DMS53 (cell line): Measurements from ENCODE around the gene XCL1.

Experiments
- DNase-seq: peaks from one replicate; lab custom pipeline; 2025; lab: John Stamatoyannopoulos, UW

Gene XCL1

GRCh38 chr1:168605443-168605842, 29.0 kb downstream of the XCL1 start:
- DNase-seq, result no peak

- no peak for DNase-seq
These were observed 29.7 kb downstream of the XCL1 start for GRCh38 chr1:168606096-168606495.

GRCh38 chr1:168607872-168608428, 31.5 kb downstream of the XCL1 start:
- no peak for DNase-seq

DNA sequence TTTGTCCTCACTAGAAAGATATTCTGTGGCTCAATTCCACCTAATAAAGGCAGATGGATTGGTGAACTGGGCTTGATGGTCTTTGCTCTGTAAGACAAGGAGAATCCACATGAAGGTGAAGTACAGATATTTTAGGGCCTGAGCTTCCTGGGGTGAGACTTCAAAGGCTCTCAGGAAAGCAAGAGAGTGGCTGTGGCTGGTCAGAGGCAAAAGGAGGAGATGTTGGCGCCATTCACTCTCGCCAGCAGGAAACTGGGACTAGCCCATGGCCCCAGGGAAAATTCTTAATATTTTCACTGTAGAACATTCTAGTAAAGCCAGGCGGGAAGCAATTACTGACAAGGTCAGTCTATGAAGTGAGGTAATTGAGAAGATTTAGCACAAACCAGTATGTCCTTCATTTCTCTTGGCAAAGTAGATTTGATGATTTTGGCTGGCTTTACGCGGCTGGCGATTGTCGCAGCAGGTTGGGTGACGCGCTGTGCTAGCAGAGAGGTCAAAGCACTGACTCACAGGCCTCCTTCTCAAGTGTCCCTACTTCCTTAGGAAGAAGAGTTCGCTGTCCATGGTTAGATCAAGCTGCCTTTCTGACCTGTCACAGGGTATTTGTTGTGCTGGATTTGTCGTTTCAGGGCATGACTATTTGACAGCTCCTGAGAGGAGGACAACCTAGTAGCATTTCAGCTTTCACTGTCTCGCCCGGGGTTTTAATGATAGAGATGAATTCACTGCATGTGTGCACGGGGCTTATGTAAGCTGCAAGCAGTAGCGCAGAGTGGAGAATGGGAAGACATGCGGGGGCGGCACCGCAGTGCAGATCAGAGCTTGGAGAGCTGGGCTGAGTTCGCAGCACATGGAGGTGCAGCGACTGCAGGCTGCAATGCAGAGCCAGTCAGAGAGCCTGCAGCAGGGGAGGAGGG, 32.7 kb downstream of the XCL1 start:
- peak; percentile 15 for DNase-seq

DNA sequence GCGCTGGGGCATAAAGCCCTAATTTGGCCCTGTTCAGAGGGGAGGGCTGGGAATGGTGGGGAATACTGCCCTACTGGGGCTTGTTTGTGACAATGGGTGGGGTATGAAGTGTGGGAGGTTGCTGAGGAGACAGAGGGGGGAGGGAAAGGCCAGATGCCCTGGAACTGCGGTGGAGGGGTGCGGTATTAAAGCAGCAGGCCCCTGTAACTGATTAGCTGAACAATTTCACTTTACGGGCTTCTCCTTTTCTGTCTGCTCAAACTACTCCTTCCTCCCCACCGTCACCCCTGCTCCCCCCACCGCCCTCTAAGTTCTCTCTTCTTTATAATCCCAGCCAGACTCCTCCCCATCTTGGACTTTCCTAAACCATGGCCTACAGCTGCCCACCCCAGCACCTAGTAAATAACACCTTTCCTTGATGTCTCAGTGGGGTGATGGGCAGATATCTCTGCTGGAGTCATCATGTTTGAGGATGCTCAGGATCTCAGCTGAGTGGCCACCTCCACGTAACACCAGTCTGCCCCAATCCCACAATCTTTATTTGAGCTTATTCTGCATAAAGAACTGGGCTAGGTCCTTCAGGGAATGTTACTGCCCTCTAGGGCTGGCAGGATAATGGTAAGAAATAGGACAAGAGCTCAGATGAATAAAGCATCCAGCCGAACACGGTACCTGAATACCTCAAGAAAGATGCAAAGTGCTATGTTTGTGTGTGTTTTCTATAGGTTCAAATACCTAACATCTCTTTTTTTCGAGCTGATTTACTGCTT, 33.5 kb downstream of the XCL1 start:
- no peak for DNase-seq

DNA sequence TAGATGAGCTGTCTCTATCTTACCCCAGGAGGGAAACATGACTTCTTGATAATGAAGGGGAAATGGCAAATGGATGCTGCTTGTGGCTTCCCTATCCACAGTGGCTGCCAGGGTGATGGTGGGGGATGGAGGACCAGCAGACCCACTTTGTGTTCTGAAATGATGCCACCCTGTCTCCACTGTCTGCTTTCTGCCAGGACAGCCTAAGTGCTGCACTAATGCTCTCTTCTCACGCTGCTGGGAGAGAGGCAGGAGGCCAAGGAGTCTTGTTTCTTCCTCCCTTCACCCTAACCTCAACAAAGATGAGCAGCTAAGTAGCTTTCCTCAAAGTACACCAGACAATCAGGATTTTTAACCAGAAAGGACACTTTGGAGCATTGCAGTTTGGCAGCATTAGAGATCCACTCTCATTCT, 36.6 kb downstream of the XCL1 start:
- no peak for DNase-seq

- no peak for DNase-seq
These were observed 37.4 kb downstream of the XCL1 start for GRCh38 chr1:168613691-168614231.

GRCh38 chr1:168614235-168614634, 37.8 kb downstream of the XCL1 start:
- no peak for DNase-seq

DNA sequence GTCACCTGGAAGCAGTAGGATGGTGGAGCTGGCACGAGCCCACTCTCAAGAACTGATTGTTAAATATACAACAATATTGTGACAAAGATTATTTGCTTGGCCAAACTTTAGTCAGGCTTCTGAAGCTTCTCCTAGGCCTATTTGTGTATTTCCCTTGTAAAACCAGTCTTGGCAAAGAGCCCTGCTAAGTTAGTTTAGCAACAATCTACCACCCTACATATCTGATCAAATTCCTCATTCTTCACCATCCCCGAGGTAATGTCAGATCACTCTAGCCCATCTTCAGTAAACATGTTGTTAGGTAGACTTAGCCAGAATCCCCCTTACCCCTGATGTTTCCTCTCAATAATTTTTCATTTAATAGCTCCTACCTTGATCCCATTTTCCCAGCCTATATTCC, 39.6 kb downstream of the XCL1 start:
- no peak for DNase-seq

GRCh38 chr1:168617974-168618750, 41.8 kb downstream of the XCL1 start:
- no peak for DNase-seq

GRCh38 chr1:168618886-168619285, 42.5 kb downstream of the XCL1 start:
- no peak for DNase-seq

GRCh38 chr1:168621356-168621755, 45.0 kb downstream of the XCL1 start:
- DNase-seq, result no peak

DNA sequence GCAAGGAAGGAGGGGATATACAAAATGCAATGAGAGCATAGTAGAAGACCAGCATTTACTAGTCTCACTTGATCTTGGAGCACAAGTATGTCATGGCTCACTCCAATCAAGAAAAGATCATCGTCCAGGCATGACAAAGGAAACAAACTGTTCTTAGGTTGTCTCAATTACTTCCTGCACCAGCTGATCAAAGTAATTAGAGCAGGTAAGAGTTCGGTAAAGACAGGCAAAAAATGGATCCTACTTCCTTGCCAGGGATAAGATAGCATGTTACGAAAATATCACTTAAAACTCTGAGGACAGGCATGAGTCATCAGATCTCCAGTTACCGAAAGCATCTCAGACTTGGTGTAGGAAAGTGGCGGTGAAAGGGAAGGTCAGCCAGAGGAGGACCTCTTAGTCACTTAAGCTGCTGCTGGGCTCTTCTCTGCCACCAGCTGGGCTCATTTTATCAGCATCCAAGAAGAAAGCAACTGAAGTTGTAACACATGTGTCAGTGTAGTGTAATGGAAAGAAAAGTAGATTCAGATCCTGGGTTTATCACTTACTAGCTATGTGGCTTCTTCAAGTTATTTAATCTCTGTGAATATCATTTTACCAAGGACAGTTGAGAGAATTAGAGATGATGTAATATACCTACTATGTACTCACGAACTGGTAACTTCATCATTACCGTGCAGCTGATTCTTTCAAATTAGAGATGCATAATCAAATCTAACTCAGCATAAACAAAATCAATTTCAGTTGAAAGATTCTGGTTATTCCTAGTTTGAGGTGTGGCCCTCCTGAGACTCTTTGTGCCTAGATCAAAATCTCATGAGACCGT, 46.8 kb downstream of the XCL1 start:
- DNase-seq, result peak; percentile 83

GRCh38 chr1:168623831-168624230, 47.4 kb downstream of the XCL1 start:
- DNase-seq, result peak; percentile 9

DNA sequence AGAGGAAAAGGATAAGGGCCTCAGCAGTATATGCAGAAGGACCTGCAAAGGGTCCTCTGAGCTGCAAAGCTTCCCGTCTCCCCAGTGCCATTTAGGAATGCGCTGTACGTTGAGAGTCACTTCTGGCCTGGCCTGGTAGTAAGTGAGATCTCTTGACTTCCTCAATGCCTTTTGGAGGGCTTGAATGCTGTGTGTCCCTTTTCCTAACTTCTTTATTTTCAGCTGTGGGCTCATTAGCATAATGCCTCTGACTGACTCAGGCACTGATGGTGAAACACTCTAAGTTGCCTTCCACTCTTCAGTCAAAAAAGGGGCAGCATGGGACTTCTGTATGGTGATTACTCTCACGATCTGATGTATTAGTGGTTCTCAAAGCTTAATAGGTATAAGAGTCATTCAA, 49.9 kb downstream of the XCL1 start:
- no peak for DNase-seq

- DNase-seq, result peak; percentile 29
These were observed 51.0 kb downstream of the XCL1 start for GRCh38 chr1:168627370-168627769.

GRCh38 chr1:168628807-168629206, 52.4 kb downstream of the XCL1 start:
- peak; percentile 53 for DNase-seq

- DNase-seq, result no peak
These were observed 53.1 kb downstream of the XCL1 start for GRCh38 chr1:168629466-168629865.
